Measurements from ENCODE around the gene ADAMTSL1.
A peak's percentile ranks its signal among the peaks of the same experiment; 100 is the strongest.

The ADAMTSL1 gene

DNA sequence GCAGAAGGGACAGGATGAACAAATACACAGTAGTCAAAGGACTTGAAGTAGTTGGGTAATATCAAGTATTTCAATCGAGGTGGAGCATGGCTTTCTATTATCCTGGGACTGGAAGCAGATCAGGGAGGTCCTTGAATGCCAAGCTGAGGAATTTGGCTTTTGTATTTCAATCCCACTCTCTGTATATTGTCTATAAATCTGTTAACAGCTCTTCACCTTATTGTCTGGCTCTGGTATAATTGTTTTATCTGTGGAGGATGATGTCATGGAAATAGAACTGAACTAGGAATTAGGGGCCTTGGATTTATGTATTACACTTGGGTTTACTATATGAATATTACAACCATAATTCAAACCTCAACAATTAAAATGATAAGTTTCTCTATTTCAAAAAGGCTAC, 6.3 kb upstream of the ADAMTSL1 start:
- DNase-seq (ENCODE audit: low read depth, low spot score), result no peak

DNA sequence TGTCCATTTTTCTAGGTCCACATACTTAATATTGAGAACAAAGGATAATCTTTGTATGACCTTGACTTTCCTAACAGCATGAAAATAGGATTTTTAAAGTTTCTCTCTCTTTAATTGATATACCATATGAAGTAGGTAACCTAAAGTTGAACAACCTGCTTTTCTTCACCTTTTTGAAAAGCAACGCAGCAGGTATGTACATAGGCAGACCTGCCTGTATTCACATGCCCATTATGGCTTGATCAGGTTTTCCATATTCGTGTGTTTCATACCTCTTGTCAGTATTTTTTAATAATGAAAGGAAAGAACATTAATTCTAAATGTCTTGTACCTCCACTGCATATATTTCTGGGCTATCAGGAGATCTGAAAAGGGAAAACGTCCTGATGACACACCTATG, 1.5 kb upstream of the ADAMTSL1 start:
- no peak for DNase-seq (ENCODE audit: low read depth, low spot score)

GRCh38 chr9:18472841-18473251, 1.1 kb upstream of the ADAMTSL1 start:
- DNase-seq (ENCODE audit: low read depth, low spot score), result no peak

GRCh38 chr9:18474783-18475182, 830 bp downstream of the ADAMTSL1 start:
- DNase-seq (ENCODE audit: low read depth, low spot score), result no peak

- no peak for DNase-seq (ENCODE audit: low read depth, low spot score)
Observed at GRCh38 chr9:18477121-18477660, 3.2 kb downstream of the ADAMTSL1 start.

DNA sequence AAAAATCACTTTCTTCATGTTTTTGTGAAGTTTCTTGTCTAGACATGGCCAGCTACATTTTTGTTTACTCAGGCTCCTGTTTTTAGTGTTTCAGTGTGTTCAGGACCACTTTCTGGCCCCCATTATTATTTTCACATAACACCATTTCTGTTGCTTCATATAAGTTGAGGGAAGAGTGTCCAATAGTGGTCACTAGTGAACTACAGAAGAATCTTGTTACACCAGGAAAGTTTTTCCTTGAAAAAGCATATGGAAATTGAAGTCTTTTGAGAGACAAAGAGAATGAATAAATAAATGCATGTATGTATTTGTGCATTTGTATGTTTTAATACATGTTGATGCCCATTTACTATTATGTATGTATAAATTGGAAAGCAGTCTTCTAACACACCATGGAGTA, 3.8 kb downstream of the ADAMTSL1 start:
- no peak for DNase-seq (ENCODE audit: low read depth, low spot score)

DNA sequence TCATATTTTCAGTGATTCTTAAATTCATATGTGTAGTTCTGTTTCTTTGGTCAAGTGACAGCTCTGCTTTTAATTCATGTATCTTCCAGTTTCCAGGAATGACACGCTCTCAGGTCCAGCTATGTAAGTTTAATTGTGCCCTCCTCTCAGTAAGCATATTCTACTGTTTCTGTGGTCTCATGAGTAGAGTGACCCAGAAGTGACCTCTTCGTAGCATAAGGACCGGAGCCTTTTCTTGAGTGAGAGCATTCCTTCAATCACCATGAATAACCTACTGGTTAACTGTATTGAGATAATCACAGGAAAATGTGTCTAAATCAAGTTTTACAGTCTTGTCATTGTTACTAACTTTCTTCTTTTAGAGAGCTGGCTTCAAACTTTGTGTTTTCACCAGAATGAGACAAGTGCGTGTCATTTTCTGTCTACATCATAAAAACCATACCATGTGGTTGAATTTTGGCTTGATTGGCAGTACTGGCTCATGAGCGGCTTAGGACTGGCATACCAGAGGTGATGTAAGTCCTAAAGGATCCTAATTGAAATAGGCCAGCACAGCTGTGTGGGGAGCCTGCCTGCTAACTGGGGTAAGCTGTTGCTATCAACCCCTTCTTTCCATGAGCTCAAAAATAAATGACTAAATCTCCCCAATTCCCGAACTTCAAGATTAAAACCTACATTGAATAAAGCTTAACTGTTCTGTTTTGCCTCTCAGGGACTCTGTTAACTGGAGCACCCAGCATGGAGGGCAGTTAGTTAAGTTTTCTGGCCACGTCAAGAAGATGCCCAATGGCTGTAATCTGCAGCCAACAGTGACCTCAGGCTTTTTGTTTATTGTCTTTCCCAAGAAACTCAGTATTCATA, 4.8 kb downstream of the ADAMTSL1 start:
- DNase-seq (ENCODE audit: low read depth, low spot score), result no peak

GRCh38 chr9:18479405-18479804, 5.5 kb downstream of the ADAMTSL1 start:
- DNase-seq (ENCODE audit: low read depth, low spot score), result no peak

DNA sequence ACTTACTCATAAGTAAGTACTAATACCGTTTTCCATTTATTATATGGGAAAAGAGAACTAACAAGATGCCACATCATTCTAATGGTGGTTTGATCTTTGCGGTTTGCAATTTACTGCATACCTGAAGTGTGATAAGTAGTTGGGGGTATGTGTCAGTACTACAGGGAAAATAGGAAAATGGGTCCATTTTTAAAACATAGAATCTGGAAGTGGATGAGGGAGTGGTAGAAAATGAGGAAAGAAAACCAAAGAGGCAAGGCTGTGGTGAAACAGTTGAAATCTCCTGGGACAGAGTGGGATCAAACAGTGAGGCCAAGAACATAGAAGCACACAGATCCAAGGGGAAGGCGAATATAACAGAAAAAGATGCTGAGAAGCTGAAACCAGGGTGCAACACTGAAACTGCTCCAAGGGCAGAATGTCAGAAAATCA, 6.7 kb downstream of the ADAMTSL1 start:
- DNase-seq (ENCODE audit: low read depth, low spot score), result no peak

- no peak for DNase-seq (ENCODE audit: low read depth, low spot score)
Observed at GRCh38 chr9:18482371-18482770, 8.4 kb downstream of the ADAMTSL1 start.

DNA sequence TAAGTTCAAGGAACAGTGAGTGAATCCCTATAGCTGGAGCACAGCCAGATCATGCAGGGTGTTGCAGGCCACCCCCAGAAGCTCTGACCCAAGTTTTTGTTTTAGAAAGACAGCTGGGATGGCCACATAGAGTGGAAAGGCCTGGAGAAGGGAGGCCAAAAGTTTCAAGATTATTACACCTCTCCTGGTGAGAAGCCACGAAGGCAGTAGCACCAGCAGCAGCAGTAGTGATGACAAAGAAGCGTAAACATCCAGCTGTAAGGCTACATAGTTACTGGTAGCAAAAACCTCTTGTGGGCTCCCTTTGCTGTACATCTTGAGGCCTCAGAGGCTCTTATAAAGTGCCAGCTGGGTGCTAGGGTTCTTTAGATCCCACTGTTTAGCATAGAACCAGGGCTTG, 11.8 kb downstream of the ADAMTSL1 start:
- peak; percentile 81 for DNase-seq (ENCODE audit: low read depth, low spot score)

DNA sequence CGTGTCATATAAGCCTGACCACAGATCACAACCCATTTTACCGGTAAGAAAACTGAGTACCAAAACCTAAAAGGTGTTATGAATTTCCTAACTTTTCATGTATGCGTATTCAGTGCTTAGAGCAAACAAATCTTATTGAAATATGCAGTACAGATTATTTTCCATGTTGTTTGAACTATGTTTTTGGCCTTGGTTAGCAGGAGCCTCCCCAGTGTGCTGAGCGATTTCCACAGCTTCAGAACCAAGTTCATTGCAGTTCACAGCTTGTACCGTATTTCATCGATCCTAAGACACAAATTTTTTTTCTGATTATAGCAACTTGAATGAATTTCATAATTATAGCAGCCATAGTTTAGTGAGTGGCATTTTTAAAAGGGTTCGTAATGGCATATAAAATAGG, 13.7 kb downstream of the ADAMTSL1 start:
- no peak for DNase-seq (ENCODE audit: low read depth, low spot score)

GRCh38 chr9:18488886-18489285, 14.9 kb downstream of the ADAMTSL1 start:
- no peak for DNase-seq (ENCODE audit: low read depth, low spot score)

DNA sequence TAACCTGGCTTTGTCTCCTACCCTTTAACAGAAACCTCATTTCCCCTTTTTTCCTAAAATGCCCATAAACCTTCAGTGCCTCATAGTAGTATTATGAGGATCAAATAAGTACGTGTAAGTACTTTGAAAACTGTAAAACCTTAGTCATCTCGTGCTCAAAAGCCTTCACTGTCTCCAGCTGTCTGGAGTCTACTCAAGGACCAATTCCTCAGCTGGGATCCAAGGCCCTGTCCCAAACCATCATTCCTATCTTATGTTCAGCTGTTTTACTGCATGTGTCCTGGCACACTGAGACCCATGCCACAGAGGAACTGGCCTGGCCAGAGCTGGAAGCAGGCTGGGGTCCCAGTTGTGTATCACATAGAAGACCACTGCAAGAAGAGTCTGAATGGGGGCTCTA, 15.9 kb downstream of the ADAMTSL1 start:
- DNase-seq (ENCODE audit: low read depth, low spot score), result no peak

GRCh38 chr9:18490641-18491370, 16.9 kb downstream of the ADAMTSL1 start:
- DNase-seq (ENCODE audit: low read depth, low spot score), result peak; percentile 65

GRCh38 chr9:18492612-18493011, 18.7 kb downstream of the ADAMTSL1 start:
- no peak for DNase-seq (ENCODE audit: low read depth, low spot score)

GRCh38 chr9:18493451-18493993, 19.6 kb downstream of the ADAMTSL1 start:
- DNase-seq (ENCODE audit: low read depth, low spot score), result no peak

GRCh38 chr9:18495065-18495464, 21.1 kb downstream of the ADAMTSL1 start:
- DNase-seq (ENCODE audit: low read depth, low spot score), result no peak

DNA sequence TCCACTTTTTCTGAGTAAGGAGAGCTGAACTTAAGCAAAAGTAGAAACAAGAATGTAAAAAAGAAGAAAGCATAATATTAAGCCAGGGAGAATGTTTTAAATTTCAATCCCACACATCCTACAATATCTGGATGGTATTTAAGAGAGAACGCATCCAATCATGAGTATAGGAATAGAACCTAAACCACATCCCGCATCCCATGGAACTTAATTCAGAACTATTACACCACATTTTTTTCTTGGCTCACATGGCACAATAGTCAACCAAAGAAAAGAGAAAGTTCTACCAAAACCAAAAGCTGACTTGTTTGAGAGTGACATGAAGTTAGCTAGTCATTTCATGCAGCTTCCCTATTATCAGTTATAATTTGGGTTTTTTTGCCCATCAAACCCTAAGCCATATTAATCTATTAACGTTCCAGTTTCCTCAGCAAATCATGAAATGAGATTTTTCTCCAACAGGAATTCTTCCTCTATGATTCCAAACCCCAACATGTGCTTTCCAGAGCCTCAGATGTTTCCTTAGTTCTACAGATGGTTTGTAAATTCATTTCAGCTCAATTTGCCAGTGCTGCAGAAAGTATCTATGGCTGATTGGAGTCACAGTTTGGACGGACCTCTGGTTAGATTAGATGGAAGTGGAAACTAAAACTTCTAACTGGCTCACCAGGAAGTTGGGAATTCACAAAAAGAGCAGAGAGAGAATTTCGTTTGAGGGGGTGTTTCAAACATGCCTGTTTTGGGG, 22.5 kb downstream of the ADAMTSL1 start:
- no peak for DNase-seq (ENCODE audit: low read depth, low spot score)

GRCh38 chr9:18499062-18499461, 25.1 kb downstream of the ADAMTSL1 start:
- DNase-seq (ENCODE audit: low read depth, low spot score), result no peak

- DNase-seq (ENCODE audit: low read depth, low spot score), result no peak
Observed at GRCh38 chr9:18499980-18500379, 26.0 kb downstream of the ADAMTSL1 start.

GRCh38 chr9:18500451-18500850, 26.5 kb downstream of the ADAMTSL1 start:
- DNase-seq (ENCODE audit: low read depth, low spot score), result no peak
